ENCODE measurements around the gene MATK.

DNA sequence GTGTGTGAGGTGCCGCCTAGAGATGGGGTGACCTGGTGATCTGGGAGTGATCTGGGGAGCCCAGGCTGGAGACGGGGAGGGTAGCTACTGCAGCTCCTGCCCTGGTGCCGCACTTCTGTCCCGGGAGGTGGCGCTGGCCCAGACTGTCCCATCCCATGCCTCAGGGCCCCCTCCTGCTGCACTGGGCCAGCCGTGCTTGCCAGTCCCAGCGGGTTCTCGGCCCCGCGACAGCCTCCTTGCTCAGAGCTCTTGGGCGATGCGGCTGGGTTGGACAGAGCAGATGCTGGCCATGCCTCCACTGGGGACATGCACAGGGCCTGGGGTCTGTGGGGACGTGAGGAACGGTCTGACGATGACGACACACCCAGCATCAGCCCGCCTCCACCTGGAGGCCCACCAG is 16.7 kb downstream of the MATK start:
- TF ChIP-seq JUN (CRISPR knock-in tag; IDR thresholded peaks at IDR 0.05) (no peak), CTCF (IDR thresholded peaks at IDR 0.05) (no peak)
